T-helper 17 cell (primary cell): Measurements from ENCODE around the gene RC3H2. TPM values are rescaled to one million over a fixed set of nuclear protein-coding genes. Genes with fewer than 3 reads are reported as not detected.
A peak's percentile ranks its signal among the peaks of the same experiment; 100 is the strongest.
"Not testable (repeated sequence)": the region's sequence is repeated elsewhere in the genome, so short reads cannot be mapped to it uniquely, and the experiment has no call there.

Source experiments
- ATAC-seq: fragments of 150-1000 bp; cut with Tn5 transposase; 2 replicates; pipeline ENCODE4 v1.10.0; 2021; ENCODE audit warnings: mild to moderate bottlenecking, moderate library complexity
- DNase-seq, 3 donors: peaks; one replicate each; pipeline versions ENCODE4 v3.0.0 to v3.0.0-alpha.2; 2020 to 2021
- H3K9me3 ChIP-seq: one replicate; pipeline ENCODE4 v1.7.0; 2013; ENCODE audit warnings: low read length, mild to moderate bottlenecking; ENCODE audit not compliant: control insufficient read depth, poor library complexity, severe bottlenecking
- H3K27ac Mint-ChIP-seq: one replicate; pipeline ENCODE4 v1.8.0; 2022; ENCODE audit warnings: mild to moderate bottlenecking, moderate library complexity, mixed read lengths
- H3K27me3 Mint-ChIP-seq: one replicate; pipeline ENCODE4 v1.8.0; 2022; ENCODE audit warnings: mixed read lengths
- H3K36me3 Mint-ChIP-seq: one replicate; pipeline ENCODE4 v1.8.0; 2022; ENCODE audit warnings: low read depth, mixed read lengths
- H3K4me1 Mint-ChIP-seq: one replicate; pipeline ENCODE4 v1.8.0; 2022; ENCODE audit warnings: mild to moderate bottlenecking, mixed read lengths
- H3K4me3 Mint-ChIP-seq: one replicate; pipeline ENCODE4 v1.8.0; 2022; ENCODE audit warnings: mild to moderate bottlenecking, moderate library complexity, mixed read lengths
- total RNA-seq, 4 donors: library from RNA in 2 of 4; stranded (reverse) in 2 of 4; gene quantifications; one replicate each; pipeline ENCODE4 v1.2.3 and lab custom pipeline; 2022 to 2026

Gene RC3H2
- total RNA-seq, 2 donors from 2014 or later: 51.5 to 69.6 TPM

GRCh38 chr9:122819791-122820489 is 85.2 kb downstream of the RC3H2 start:
- ATAC-seq: peak; percentile 24
- no peak for DNase-seq
- H3K4me1 Mint-ChIP-seq: peaks cover 25% of the 10 kb centered on the region
- H3K4me3 Mint-ChIP-seq: peak overlapping the region; percentile 36
- no peaks in the 10 kb centered on the region for H3K9me3 ChIP-seq
- H3K36me3 Mint-ChIP-seq: peaks cover 2% of the 10 kb centered on the region
- H3K27me3 Mint-ChIP-seq: no peaks in the 10 kb centered on the region
- H3K27ac Mint-ChIP-seq: peak overlapping the region; percentile 77

- Mint-ChIP-seq H3K4me3 (no peak overlapping the region), H3K27ac (peak overlapping the region; percentile 77), H3K36me3 (peaks cover 2% of the 10 kb centered on the region), H3K4me1 (peaks cover 22% of the 10 kb centered on the region), H3K27me3 (no peaks in the 10 kb centered on the region)
- no peak for DNase-seq
- H3K9me3 ChIP-seq: no peaks in the 10 kb centered on the region
- no peak for ATAC-seq
Observed at GRCh38 chr9:122819326-122819725, 85.8 kb downstream of the RC3H2 start.

DNA sequence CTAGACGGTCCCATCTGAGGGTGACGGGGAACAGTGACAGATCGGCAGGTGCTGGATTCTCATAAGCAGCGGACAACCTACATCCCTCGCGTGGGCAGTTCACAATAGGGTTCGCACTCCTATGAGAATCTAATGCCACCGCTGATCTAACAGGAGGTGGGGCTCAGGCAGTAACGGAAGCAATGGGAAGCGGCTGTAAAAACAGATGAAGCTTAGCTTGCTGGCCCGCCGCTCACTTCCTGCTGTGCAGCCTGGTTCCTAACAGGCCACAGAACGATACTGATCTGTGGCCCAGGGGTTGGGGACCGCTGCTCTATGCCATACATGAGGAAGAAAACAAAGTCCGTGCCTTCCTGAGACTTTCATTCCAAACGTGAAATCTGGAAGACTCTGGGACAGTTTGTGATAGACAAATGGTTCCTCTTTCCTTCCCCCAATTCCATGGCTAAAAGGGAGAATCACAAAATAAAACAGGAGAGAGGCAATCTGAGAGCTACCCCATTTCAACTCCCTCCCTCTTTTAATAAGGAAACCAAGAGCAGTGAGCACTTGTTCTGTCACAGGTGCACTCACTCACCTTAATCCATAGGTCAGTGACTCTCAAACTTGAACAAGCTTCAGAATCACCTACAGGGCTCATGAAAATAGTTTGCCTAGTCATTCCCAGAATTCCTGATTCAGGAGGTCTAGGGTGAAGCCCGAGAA is 88.8 kb downstream of the RC3H2 start:
- Mint-ChIP-seq H3K4me1 (peaks cover 15% of the 10 kb centered on the region), H3K36me3 (no peaks in the 10 kb centered on the region), H3K27me3 (no peaks in the 10 kb centered on the region), H3K27ac (peak overlapping the region; percentile 94), H3K4me3 (peak overlapping the region; percentile 83)
- H3K9me3 ChIP-seq: no peaks in the 10 kb centered on the region
- ATAC-seq (peak; percentile 90), DNase-seq (peak in 2 of 3 donors; percentile 15 to 26)

DNA sequence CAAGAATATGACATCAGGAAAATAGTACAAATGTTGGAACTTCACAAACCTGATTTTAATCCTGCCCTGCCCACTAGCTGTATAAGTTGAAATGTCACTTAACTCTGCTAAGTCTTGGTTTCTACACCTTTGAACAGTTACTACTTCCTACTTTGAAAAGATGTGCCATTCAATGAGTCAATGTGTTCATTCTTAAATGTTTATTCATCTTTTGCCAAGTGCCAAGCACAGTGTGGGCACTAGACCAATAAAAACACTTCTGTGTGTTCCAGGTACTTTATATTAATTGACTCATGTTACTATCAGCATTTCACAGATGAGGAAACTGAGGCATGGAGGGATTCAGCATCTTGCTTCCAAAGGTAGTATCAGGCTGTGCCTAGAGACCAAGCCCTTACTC is 89.6 kb downstream of the RC3H2 start:
- H3K4me1 Mint-ChIP-seq: peaks cover 15% of the 10 kb centered on the region
- peak overlapping the region; percentile 94 for H3K27ac Mint-ChIP-seq
- H3K36me3 Mint-ChIP-seq: no peaks in the 10 kb centered on the region
- no peak for ATAC-seq
- H3K27me3 Mint-ChIP-seq: no peaks in the 10 kb centered on the region
- no peak overlapping the region for H3K4me3 Mint-ChIP-seq
- no peaks in the 10 kb centered on the region for H3K9me3 ChIP-seq
- no peak for DNase-seq

DNA sequence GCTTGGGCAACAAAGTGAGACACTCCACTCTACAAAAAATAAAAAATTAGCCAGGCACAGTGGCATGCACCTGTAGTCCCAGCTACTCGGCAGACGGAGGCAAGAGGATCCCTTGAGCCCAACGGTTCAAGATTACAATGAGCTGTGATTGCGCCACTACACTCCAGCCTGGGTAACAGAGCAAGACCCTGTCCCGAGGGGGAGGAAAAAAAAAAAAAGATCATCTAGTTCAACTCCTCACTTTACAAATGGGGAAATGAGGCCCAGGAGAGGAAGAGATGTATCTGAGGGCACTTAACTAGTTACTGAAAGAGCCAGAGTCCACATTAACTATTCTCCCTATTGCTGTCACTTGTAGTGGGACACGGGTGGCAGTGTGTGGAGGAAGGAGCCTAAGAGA is 90.6 kb downstream of the RC3H2 start:
- Mint-ChIP-seq H3K4me1 (peaks cover 12% of the 10 kb centered on the region), H3K27ac (peak overlapping the region; percentile 94), H3K27me3 (no peaks in the 10 kb centered on the region), H3K4me3 (no peak overlapping the region), H3K36me3 (no peaks in the 10 kb centered on the region)
- DNase-seq (no peak), ATAC-seq (no peak)
- no peaks in the 10 kb centered on the region for H3K9me3 ChIP-seq

- no peak for ATAC-seq
- Mint-ChIP-seq H3K27me3 (no peaks in the 10 kb centered on the region), H3K27ac (no peak overlapping the region), H3K4me3 (no peak overlapping the region), H3K4me1 (peaks cover 15% of the 10 kb centered on the region), H3K36me3 (no peaks in the 10 kb centered on the region)
- H3K9me3 ChIP-seq: no peaks in the 10 kb centered on the region
- DNase-seq: no peak
Observed at GRCh38 chr9:122812736-122813135, 92.4 kb downstream of the RC3H2 start.

GRCh38 chr9:122810306-122810946 is 94.7 kb downstream of the RC3H2 start:
- H3K9me3 ChIP-seq: no peaks in the 10 kb centered on the region
- H3K4me3 Mint-ChIP-seq: no peak overlapping the region
- peaks cover 9% of the 10 kb centered on the region for H3K4me1 Mint-ChIP-seq
- DNase-seq (peak; percentile 51 to 62 (median 56)), ATAC-seq (peak; percentile 91)
- H3K36me3 Mint-ChIP-seq: no peaks in the 10 kb centered on the region
- no peaks in the 10 kb centered on the region for H3K27me3 Mint-ChIP-seq
- no peak overlapping the region for H3K27ac Mint-ChIP-seq

- H3K9me3 ChIP-seq, DNase-seq, H3K4me3 Mint-ChIP-seq, ATAC-seq, H3K27me3 Mint-ChIP-seq, H3K27ac Mint-ChIP-seq, H3K36me3 Mint-ChIP-seq: not testable (repeated sequence)
- H3K4me1 Mint-ChIP-seq: peaks cover 10% of the 10 kb centered on the region
Observed at GRCh38 chr9:122809261-122809660, 95.9 kb downstream of the RC3H2 start.

DNA sequence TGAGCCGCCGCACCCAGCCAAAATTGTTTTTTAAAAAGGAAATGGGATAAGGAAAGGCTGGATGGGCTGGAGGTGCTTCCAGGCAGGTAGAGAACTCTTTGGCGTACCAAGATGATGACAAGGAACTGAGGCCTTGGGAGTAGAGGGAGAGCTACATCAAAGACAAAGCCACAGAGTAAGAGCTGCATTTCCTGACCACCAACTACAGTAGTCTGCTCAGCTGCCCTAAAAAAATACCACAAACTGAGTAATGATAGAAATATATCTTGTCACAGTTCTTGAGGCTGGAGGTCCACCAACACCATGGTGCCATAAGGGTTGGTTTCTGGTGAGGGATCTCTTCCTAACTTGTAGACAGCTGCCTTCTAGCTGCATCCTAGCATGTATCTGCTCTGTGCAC is 97.0 kb downstream of the RC3H2 start:
- no peaks in the 10 kb centered on the region for H3K9me3 ChIP-seq
- Mint-ChIP-seq H3K27me3 (no peaks in the 10 kb centered on the region), H3K4me3 (no peak overlapping the region), H3K36me3 (peaks cover 3% of the 10 kb centered on the region), H3K4me1 (peaks cover 11% of the 10 kb centered on the region), H3K27ac (no peak overlapping the region)
- ATAC-seq (peak; percentile 68), DNase-seq (no peak)

DNA sequence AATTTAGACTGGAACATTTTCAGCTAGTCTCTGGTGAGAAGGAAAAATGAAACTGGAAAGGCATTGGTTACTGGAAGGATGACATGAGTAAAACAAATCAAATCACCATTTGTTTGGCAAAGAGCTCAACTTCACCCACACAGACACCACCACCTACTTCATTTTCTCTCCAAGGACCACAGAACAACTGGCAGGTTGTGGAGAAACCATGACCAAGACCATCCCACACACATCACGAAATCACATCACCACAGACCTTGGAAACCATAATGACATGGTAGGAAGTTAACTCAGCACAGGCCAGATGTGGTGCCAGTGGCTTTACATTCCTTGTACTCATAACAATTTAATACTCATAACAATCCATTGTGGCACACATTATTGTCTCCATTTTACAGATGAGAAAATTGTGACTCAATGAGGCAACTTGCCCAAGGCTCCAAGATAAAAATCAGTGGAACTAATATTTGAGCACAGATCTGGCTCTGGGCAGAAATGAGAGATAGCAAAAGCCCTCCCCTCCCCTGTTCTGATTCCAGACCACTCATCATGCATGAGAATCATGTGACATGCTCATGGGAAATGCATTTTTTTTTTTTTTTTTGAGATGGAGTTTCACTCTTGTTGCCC is 97.8 kb downstream of the RC3H2 start:
- peaks cover 15% of the 10 kb centered on the region for H3K4me1 Mint-ChIP-seq
- H3K27me3 Mint-ChIP-seq: no peaks in the 10 kb centered on the region
- DNase-seq (no peak), ATAC-seq (no peak)
- H3K27ac Mint-ChIP-seq: peak overlapping the region; percentile 14
- no peak overlapping the region for H3K4me3 Mint-ChIP-seq
- H3K9me3 ChIP-seq: no peaks in the 10 kb centered on the region
- peaks cover 5% of the 10 kb centered on the region for H3K36me3 Mint-ChIP-seq

- DNase-seq (no peak), ATAC-seq (no peak)
- no peaks in the 10 kb centered on the region for H3K27me3 Mint-ChIP-seq
- H3K9me3 ChIP-seq: no peaks in the 10 kb centered on the region
- no peak overlapping the region for H3K4me3 Mint-ChIP-seq
- H3K36me3 Mint-ChIP-seq: peaks cover 5% of the 10 kb centered on the region
- H3K27ac Mint-ChIP-seq: no peak overlapping the region
- peaks cover 15% of the 10 kb centered on the region for H3K4me1 Mint-ChIP-seq
Observed at GRCh38 chr9:122806661-122807060, 98.5 kb downstream of the RC3H2 start.

DNA sequence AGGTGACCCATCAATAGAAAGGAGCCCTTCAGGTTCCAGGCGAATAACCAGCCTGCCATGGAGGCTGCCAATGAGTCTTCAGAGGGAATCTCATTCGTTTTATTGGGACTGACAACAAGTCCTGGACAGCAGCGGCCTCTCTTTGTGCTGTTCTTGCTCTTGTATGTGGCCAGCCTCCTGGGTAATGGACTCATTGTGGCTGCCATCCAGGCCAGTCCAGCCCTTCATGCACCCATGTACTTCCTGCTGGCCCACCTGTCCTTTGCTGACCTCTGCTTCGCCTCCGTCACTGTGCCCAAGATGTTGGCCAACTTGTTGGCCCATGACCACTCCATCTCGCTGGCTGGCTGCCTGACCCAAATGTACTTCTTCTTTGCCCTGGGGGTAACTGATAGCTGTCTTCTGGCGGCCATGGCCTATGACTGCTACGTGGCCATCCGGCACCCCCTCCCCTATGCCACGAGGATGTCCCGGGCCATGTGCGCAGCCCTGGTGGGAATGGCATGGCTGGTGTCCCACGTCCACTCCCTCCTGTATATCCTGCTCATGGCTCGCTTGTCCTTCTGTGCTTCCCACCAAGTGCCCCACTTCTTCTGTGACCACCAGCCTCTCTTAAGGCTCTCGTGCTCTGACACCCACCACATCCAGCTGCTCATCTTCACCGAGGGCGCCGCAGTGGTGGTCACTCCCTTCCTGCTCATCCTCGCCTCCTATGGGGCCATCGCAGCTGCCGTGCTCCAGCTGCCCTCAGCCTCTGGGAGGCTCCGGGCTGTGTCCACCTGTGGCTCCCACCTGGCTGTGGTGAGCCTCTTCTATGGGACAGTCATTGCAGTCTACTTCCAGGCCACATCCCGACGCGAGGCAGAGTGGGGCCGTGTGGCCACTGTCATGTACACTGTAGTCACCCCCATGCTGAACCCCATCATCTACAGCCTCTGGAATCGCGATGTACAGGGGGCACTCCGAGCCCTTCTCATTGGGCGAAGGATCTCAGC is 104.8 kb downstream of the RC3H2 start, which contains the start of gene OR1K1:
Gene OR1K1, plus strand, starts transcription at position 58 of the 995 bp plus-strand sequence. Its CDS starts 0 bp downstream, at position 58.
- Mint-ChIP-seq H3K4me1 (peaks cover 7% of the 10 kb centered on the region), H3K27me3 (no peaks in the 10 kb centered on the region), H3K4me3 (peak within 1 kb of the TSS; percentile 13), H3K27ac (no peak within 1 kb of the TSS), H3K36me3 (peaks cover 5% of the 10 kb centered on the region)
- ATAC-seq (no peak), DNase-seq (no peak)
- H3K9me3 ChIP-seq: no peaks in the 10 kb centered on the region
